K562 (cell line): ENCODE measurements around the gene PXK. TPM values are rescaled to one million over a fixed set of nuclear protein-coding genes. Genes with fewer than 3 reads are reported as not detected.

ENCODE experiments used
- ATAC-seq: fragments of 200-7000 bp; cut with Tn5 transposase; 3 replicates; pipeline ENCODE4 v1.9.1; 2020; ENCODE audit warnings: moderate library complexity
- BruUV-seq: library from RNA; stranded (reverse); fragments of 400-500 nt; replicated peaks from 2 replicates; lab custom pipeline; 2021; lab: Mats Ljungman, UMichigan
- CTCF ChIA-PET: fragments of 300-600 bp; formaldehyde crosslinking; extraction: SDS; loops from one replicate; lab custom pipeline; 2021; ENCODE audit warnings: low intra/inter-chr PET ratio; lab: Yijun Ruan, JAX
- POLR2A ChIA-PET: fragments of 300-600, 350-650 bp; sonication (Branson Sonifier 250); formaldehyde crosslinking; extraction: SDS; loops from one replicate; lab custom pipeline; 2021; ENCODE audit warnings: antibody characterized with exemption, inconsistent platforms; lab: Yijun Ruan, JAX
- DNase-seq, 4 experiments: peaks; one replicate each; pipeline versions ENCODE4 v3.0.0 to v3.0.0-alpha.2; 2011 to 2018; ENCODE audit warnings: low spot score in 3 of 4, mixed read lengths in 3 of 4; ENCODE audit errors: extremely low read depth in 1 of 4
- FAIRE-seq: peaks from 2 replicates; lab custom pipeline; 2011; peaks lifted over from hg19 to GRCh38; lab: Jason Lieb, UNC
- H2AFZ ChIP-seq: 2 replicates; pipeline ENCODE4 v1.6.0; 2011; ENCODE audit warnings: low read depth, low read length, control low read depth, inconsistent platforms
- H3K27ac ChIP-seq: fragments of 200-600 bp; 3 replicates; pipeline ENCODE4 v1.8.0; 2011; ENCODE audit warnings: low read depth, mild to moderate bottlenecking, control low read depth, inconsistent platforms, low read length, moderate library complexity, mixed read lengths; ENCODE audit errors: extremely low read depth
- H3K27me3 ChIP-seq, 2 experiments: fragments of 300-600 bp in 1 of 2; 2 replicates in 1 of 2; 3 replicates in 1 of 2; pipeline versions ENCODE4 v1.6.0 to v1.8.0; 2011; ENCODE audit warnings: inconsistent platforms in 2 of 2, low read length in 2 of 2, mild to moderate bottlenecking in 1 of 2, mixed read lengths in 1 of 2, moderate library complexity in 1 of 2; ENCODE audit not compliant: control insufficient read depth in 2 of 2, insufficient read depth in 2 of 2
- H3K36me3 ChIP-seq: fragments of 300-600 bp; 3 replicates; pipeline ENCODE4 v1.8.0; 2011; ENCODE audit warnings: mild to moderate bottlenecking, low read length, inconsistent platforms; ENCODE audit not compliant: control insufficient read depth, insufficient read depth
- H3K4me1 ChIP-seq, 2 experiments: fragments of 200-600 bp in 1 of 2; replicated peaks in 1 of 2; 2 replicates in 1 of 2; 3 replicates in 1 of 2; pipeline versions ENCODE4 v1.5.1 to v1.8.0; 2011; ENCODE audit warnings: inconsistent platforms in 2 of 2, low read length in 2 of 2, mild to moderate bottlenecking in 1 of 2, mixed read lengths in 1 of 2, moderate library complexity in 1 of 2; ENCODE audit not compliant: control insufficient read depth in 2 of 2, insufficient read depth in 2 of 2
- H3K4me2 ChIP-seq: 2 replicates; pipeline ENCODE4 v1.6.1; 2011; ENCODE audit warnings: low read length, control low read depth, inconsistent platforms, mixed read lengths; ENCODE audit not compliant: insufficient read depth
- H3K4me3 ChIP-seq: fragments of 200-600 bp; sonication (generic), shearing (Covaris generic); 2 replicates; pipeline ENCODE4 v1.5.1; 2016; ENCODE audit warnings: control low read depth, inconsistent platforms
- H3K79me2 ChIP-seq: fragments of 200-600 bp; 3 replicates; pipeline ENCODE4 v1.8.0; 2011; ENCODE audit warnings: low read length, inconsistent platforms; ENCODE audit not compliant: control insufficient read depth, insufficient read depth
- H3K9ac ChIP-seq, 2 experiments: 2 replicates each; pipeline versions ENCODE4 v1.6.0 to v1.6.1; 2011; ENCODE audit warnings: low read depth in 2 of 2, low read length in 2 of 2, control low read depth in 1 of 2, inconsistent platforms in 1 of 2, mild to moderate bottlenecking in 1 of 2, mixed read lengths in 1 of 2; ENCODE audit not compliant: insufficient read depth in 1 of 2
- H3K9me1 ChIP-seq: one replicate; pipeline ENCODE4 v1.6.0; 2011; ENCODE audit warnings: inconsistent platforms, mild to moderate bottlenecking, low read length, moderate library complexity; ENCODE audit not compliant: control insufficient read depth, insufficient read depth
- H3K9me3 ChIP-seq: replicated peaks from 2 replicates; pipeline ENCODE4 v1.5.1; 2011; ENCODE audit warnings: low read depth, low read length, inconsistent platforms; ENCODE audit not compliant: control insufficient read depth, insufficient read depth
- H4K20me1 ChIP-seq: replicated peaks from 2 replicates; pipeline ENCODE4 v1.6.1; 2011; ENCODE audit warnings: low read length, inconsistent platforms, mixed read lengths; ENCODE audit not compliant: control insufficient read depth, insufficient read depth
- ADNP ChIP-seq: fragments of 200-800 bp; sonication (Bioruptor generic); IDR thresholded peaks from 2 replicates; pipeline ENCODE4 v1.6.1; 2016; ENCODE audit warnings: missing genetic modification characterization, missing compliant biosample characterization
- ETV5 ChIP-seq: sonication (generic); formaldehyde crosslinking; IDR thresholded peaks from 2 replicates; pipeline ENCODE4 v1.4.0; 2020; ENCODE audit warnings: low read depth, mild to moderate bottlenecking, missing genetic modification reagents
- FOXK1 ChIP-seq: sonication (generic); formaldehyde crosslinking; IDR thresholded peaks from 2 replicates; pipeline ENCODE4 v1.8.0; 2022; ENCODE audit warnings: missing genetic modification reagents, mild to moderate bottlenecking, borderline replicate concordance
- NR1H2 ChIP-seq: sonication (generic); formaldehyde crosslinking; IDR thresholded peaks from 2 replicates; pipeline ENCODE4 v1.4.0; 2020; ENCODE audit warnings: mild to moderate bottlenecking, missing genetic modification reagents
- SAFB2 ChIP-seq: fragments of 200-400 bp; formaldehyde crosslinking; IDR thresholded peaks from 2 replicates; pipeline ENCODE4 v1.6.1; 2018; ENCODE audit warnings: borderline replicate concordance, low read length, low read depth, moderate library complexity; ENCODE audit not compliant: severe bottlenecking
- TFAP4 ChIP-seq: sonication (generic); formaldehyde crosslinking; IDR thresholded peaks from 2 replicates; pipeline ENCODE4 v1.8.0; 2022; ENCODE audit warnings: missing genetic modification reagents, mild to moderate bottlenecking, moderate library complexity, borderline replicate concordance
- XRCC5 ChIP-seq: fragments of 200-400 bp; formaldehyde crosslinking; IDR thresholded peaks from 2 replicates; pipeline ENCODE4 v1.6.1; 2017; ENCODE audit warnings: low read depth, mild to moderate bottlenecking, low read length
- YBX1 ChIP-seq: fragments of 450-650 bp; IDR thresholded peaks from 2 replicates; pipeline ENCODE4 v1.7.1; 2016; ENCODE audit warnings: mild to moderate bottlenecking
- ZNF354B ChIP-seq: fragments of 250-450 bp; sonication (Bioruptor Pico); IDR thresholded peaks from 2 replicates; pipeline ENCODE4 v1.4.0; 2020
- ZNF507 ChIP-seq: conservative IDR thresholded peaks from 2 replicates; pipeline ENCODE4 v1.6.1; 2017; ENCODE audit warnings: missing genetic modification characterization, missing compliant biosample characterization
- ZNF764 ChIP-seq: fragments of 250-450 bp; sonication (Bioruptor Pico); IDR thresholded peaks from 2 replicates; pipeline ENCODE4 v1.4.0; 2020; ENCODE audit warnings: low read depth, mild to moderate bottlenecking, moderate library complexity
- WGBS: fragments of 100-300 bp; shearing (Covaris generic); methylation state at CpG from one replicate; pipeline ENCODE4 v1.1.6; 2016; ENCODE audit warnings: low coverage, mixed read lengths; ENCODE audit not compliant: insufficient coverage; ENCODE audit errors: missing lambda C conversion rate; 5-methylcytosine and 5-hydroxymethylcytosine counted together
- in situ Hi-C: fragments of 300-500 bp; cut with MboI; formaldehyde crosslinking; loops from 4 replicates; pipeline ENCODE4 v1.15.0; 2018; ENCODE audit warnings: inconsistent platforms, mixed read lengths
- intact Hi-C: fragments of 100-400 bp; cut with micrococcal nuclease; formaldehyde crosslinking; loops from 2 replicates; pipeline ENCODE4 v1.14.2; 2022
- polyA plus RNA-seq, 8 experiments: library from polyadenylated mRNA; depleted of rRNA in 4 of 8; stranded (reverse) in 5 of 8; unstranded in 3 of 8; fragments of >200 nt; fragmentation: Nextera tagmentation in 2 of 8; fragmentation: Illumina TruSeq in 1 of 8; extraction: Ambion mirVana in 2 of 8; extraction: Trizol in 1 of 8; gene quantifications; 2 replicates each; pipeline versions ENCODE4 v1.2.1 to v1.2.3, GENCODE V29; 2011 to 2014; ENCODE audit warnings: inconsistent platforms in 1 of 8, missing spikeins in 1 of 8
- total RNA-seq, 7 experiments: library from RNA; depleted of rRNA in 6 of 7; stranded (reverse); fragments of >200 nt in 6 of 7; fragmentation: Illumina TruSeq in 2 of 7; extraction: Trizol in 2 of 7; gene quantifications; 2 replicates each; pipeline versions ENCODE4 v1.2.1 to v1.2.3, GENCODE V29; 2011 to 2021; ENCODE audit warnings: low replicate concordance in 1 of 7

Gene PXK
- total and polyA plus RNA-seq, 9 of the 15 experiments (the other 6 are each of a cell fraction or from before 2014, with no cell fraction given): 3.3 to 19.9 (median 11.3) TPM

DNA sequence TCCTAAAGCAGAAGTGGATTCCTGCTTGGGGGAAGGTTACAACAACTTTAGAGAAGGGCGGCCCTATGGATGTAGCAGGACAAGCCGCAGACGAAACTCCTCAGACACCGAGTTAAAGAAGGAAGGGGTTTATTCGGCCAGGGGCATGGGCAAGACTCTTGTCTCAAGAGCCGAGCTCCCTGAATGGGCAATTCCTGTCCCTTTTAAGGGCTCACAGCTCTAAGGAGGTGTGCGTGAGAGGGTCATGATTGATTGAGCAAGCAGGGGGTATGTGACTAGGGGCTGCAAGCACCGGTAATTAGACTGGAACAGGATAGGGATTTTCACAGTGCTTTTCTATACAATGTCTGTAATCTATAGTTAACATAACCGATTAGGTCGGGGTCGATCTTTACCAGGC lies 101.8 kb downstream of the PXK start:
- no peak for ATAC-seq
- TF ChIP-seq ADNP (tag): no peak
- TF ChIP-seq ETV5 (CRISPR knock-in tag): no peak
- TF ChIP-seq SAFB2: no peak
- TF ChIP-seq XRCC5: no peak
- no peak for TF ChIP-seq ZNF354B (CRISPR knock-in tag)
- no peak for TF ChIP-seq FOXK1 (CRISPR knock-in tag)
- no peak for TF ChIP-seq ZNF764
- no peak for TF ChIP-seq NR1H2 (CRISPR knock-in tag)
- TF ChIP-seq YBX1: no peak
- TF ChIP-seq ZNF507 (tag): no peak
- no peak for TF ChIP-seq TFAP4 (CRISPR knock-in tag)
- Histone ChIP-seq H3K27ac (no peak overlapping the region; the same call in 2 of the 3 replicates), H3K36me3 (peaks cover 27% of the 10 kb centered on the region; the same call in 2 of the 3 replicates), H3K27me3 (no peaks in the 10 kb centered on the region), H3K4me2 (peak overlapping the region; percentile 82), H3K4me3 (peak overlapping the region; percentile 87), H4K20me1 (no peaks in the 10 kb centered on the region), H3K9me1 (no peaks in the 10 kb centered on the region), H3K79me2 (peaks cover 21% of the 10 kb centered on the region), H3K9ac (peak overlapping the region; percentile 33 to 64; a peak in 3 of 4 replicates), H3K9me3 (no peaks in the 10 kb centered on the region), H3K4me1 (peaks cover 0 to 2% of the 10 kb centered on the region in 2 experiments; a peak in 2 of 5 replicates), H2AFZ (peak overlapping the region; percentile 89)
- CTCF ChIA-PET: no interaction called here
- WGBS: 70% methylated on average over 9 of the region's 11 CpGs
- in situ Hi-C loops: no loop called here
- no peak for DNase-seq
- POLR2A ChIA-PET: interaction anchor here (0.6 to 1.6 kb wide), 4 partner anchors 10 to 37 kb away, joined by 3 to 6 read pairs (median 4); no protein-coding TSS in a partner anchor
- no peak for FAIRE-seq
- intact Hi-C loops: no loop called here
- BruUV-seq: no TSS peak
